Parathyroid adenoma (tissue), 2 donors: Measurements from ENCODE around the gene FAM53A.

ENCODE experiments used
- H2AFZ ChIP-seq: fragments of 300-600 bp; sonication (generic); one replicate; pipeline ENCODE4 v1.7.0; 2017; ENCODE audit warnings: antibody characterized with exemption, mild to moderate bottlenecking
- H3K27ac ChIP-seq: fragments of 300-600 bp; sonication (generic); one replicate; pipeline ENCODE4 v1.7.0; 2017
- H3K27me3 ChIP-seq: fragments of 300-600 bp; sonication (generic); one replicate; pipeline ENCODE4 v1.7.0; 2017; ENCODE audit warnings: low read length; ENCODE audit not compliant: control insufficient read depth, insufficient read depth
- H3K36me3 ChIP-seq: fragments of 300-600 bp; sonication (generic); one replicate; pipeline ENCODE4 v1.7.0; 2017; ENCODE audit warnings: low read length; ENCODE audit not compliant: control insufficient read depth, insufficient read depth
- H3K4me1 ChIP-seq: fragments of 300-600 bp; sonication (generic); one replicate; pipeline ENCODE4 v1.7.0; 2017; ENCODE audit warnings: control low read depth
- H3K4me2 ChIP-seq: fragments of 300-600 bp; sonication (generic); one replicate; pipeline ENCODE4 v1.7.0; 2017; ENCODE audit warnings: low read length
- H3K4me3 ChIP-seq: fragments of 300-600 bp; sonication (generic); one replicate; pipeline ENCODE4 v1.7.0; 2017; ENCODE audit warnings: low read depth, low read length
- H3K79me2 ChIP-seq: fragments of 300-600 bp; sonication (generic); one replicate; pipeline ENCODE4 v1.7.0; 2017; ENCODE audit warnings: control low read depth
- H3K9ac ChIP-seq: fragments of 300-600 bp; sonication (generic); one replicate; pipeline ENCODE4 v1.7.0; 2017; ENCODE audit warnings: mild to moderate bottlenecking
- H3K9me3 ChIP-seq: fragments of 300-600 bp; sonication (generic); one replicate; pipeline ENCODE4 v1.7.0; 2017; ENCODE audit warnings: low read length; ENCODE audit not compliant: control insufficient read depth
- CTCF ChIP-seq: fragments of 300-600 bp; sonication (generic); IDR thresholded peaks from one replicate; pipeline ENCODE4 v1.7.0; 2017; ENCODE audit warnings: antibody characterized with exemption, mild to moderate bottlenecking
- donor health status: primary hyperparathyroidism.

Gene FAM53A

GRCh38 chr4:1636490-1637211 lies 47.5 kb downstream of the FAM53A start:
- Histone ChIP-seq H2AFZ (no peak overlapping the region), H3K79me2 (no peaks in the 10 kb centered on the region), H3K9me3 (no peaks in the 10 kb centered on the region), H3K4me3 (no peak overlapping the region), H3K36me3 (no peaks in the 10 kb centered on the region), H3K4me2 (no peak overlapping the region), H3K9ac (no peak overlapping the region), H3K4me1 (no peaks in the 10 kb centered on the region), H3K27ac (no peak overlapping the region), H3K27me3 (no peaks in the 10 kb centered on the region)
- no peak for TF ChIP-seq CTCF

GRCh38 chr4:1635464-1635863 lies 48.6 kb downstream of the FAM53A start:
- H2AFZ ChIP-seq = no peak overlapping the region
- H3K4me3 ChIP-seq = no peak overlapping the region
- H3K4me2 ChIP-seq = no peak overlapping the region
- H3K9ac ChIP-seq = no peak overlapping the region
- H3K9me3 ChIP-seq = no peaks in the 10 kb centered on the region
- H3K27ac ChIP-seq = no peak overlapping the region
- no peak for TF ChIP-seq CTCF
- no peaks in the 10 kb centered on the region for H3K4me1 ChIP-seq
- no peaks in the 10 kb centered on the region for H3K36me3 ChIP-seq
- no peaks in the 10 kb centered on the region for H3K79me2 ChIP-seq
- no peaks in the 10 kb centered on the region for H3K27me3 ChIP-seq

DNA sequence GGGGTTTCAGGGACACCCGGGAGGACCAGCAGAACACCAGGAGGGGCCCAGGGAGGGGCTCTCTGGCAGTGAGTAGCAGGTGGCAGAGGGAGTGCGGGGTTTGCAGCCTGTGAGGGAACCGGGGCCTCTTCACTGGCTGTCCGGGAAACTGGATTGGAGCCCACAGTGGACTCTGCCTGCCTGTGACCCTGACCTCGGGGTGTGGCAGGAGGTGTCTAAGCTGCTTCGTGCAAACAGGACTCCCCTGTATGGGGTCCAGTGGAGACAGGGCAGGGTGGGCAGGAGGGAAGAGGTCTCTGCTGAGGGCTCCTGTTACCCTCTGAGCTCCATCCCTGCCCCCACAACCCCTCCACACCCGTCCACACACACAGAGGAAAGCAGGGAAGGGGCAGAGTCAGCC lies 50.1 kb downstream of the FAM53A start:
- Histone ChIP-seq H3K36me3 (no peaks in the 10 kb centered on the region), H2AFZ (no peak overlapping the region), H3K27me3 (no peaks in the 10 kb centered on the region), H3K79me2 (no peaks in the 10 kb centered on the region), H3K4me2 (no peak overlapping the region), H3K27ac (no peak overlapping the region), H3K9me3 (no peaks in the 10 kb centered on the region), H3K4me3 (no peak overlapping the region), H3K9ac (no peak overlapping the region), H3K4me1 (no peaks in the 10 kb centered on the region)
- no peak for TF ChIP-seq CTCF

DNA sequence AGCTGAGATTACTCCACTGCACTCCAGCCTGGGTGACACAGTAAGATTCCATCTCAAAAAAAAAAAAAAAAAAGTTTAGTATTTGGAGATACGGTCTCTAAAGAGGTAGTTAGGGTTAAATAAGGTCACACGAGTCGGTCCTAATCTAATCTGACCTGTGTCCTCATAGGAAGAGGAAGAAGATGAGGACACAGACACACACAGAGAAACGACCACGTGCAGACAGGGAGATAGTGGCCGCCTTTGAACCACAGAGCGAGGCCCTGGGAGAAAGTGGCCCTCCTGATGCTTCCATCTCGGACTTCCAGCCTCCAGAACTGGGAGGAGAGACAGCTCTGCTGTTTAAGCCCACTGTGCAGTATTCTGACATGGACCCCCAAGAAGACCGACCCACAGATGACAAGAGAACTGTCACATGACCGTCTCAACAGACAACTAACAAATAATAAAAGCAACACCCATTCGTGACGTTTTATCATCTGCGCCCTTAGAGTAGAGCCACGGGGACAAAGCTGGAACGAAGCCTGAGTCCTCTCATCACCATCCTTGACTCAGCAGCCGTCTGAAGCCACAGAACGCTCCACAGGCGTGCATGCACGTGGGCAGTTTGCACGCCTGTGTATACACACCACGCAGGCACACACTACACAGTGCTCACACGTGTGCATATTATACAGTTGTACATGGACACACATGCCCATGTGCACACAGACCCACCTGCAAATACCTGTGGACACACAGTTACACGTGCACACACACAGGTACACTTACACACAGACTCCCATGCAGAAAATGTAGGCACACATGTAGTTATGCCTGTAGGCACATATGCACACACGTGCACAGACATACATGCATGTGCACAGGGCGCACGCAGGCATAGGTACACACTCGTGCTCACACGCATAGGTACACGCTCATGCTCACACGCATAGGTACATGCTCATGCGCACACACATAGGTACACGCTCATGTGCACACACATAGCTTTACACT lies 51.7 kb downstream of the FAM53A start:
- H3K9me3 ChIP-seq = no peaks in the 10 kb centered on the region
- H3K79me2 ChIP-seq = no peaks in the 10 kb centered on the region
- no peak overlapping the region for H3K4me2 ChIP-seq
- H2AFZ ChIP-seq = no peak overlapping the region
- no peak overlapping the region for H3K27ac ChIP-seq
- H3K4me3 ChIP-seq = no peak overlapping the region
- H3K36me3 ChIP-seq = no peaks in the 10 kb centered on the region
- H3K27me3 ChIP-seq = no peaks in the 10 kb centered on the region
- no peaks in the 10 kb centered on the region for H3K4me1 ChIP-seq
- H3K9ac ChIP-seq = no peak overlapping the region
- no peak for TF ChIP-seq CTCF
